Neutrophil (primary cell): Measurements from ENCODE around the gene KHDC4.

Experiments
- H3K27ac ChIP-seq: fragments of 200-600 bp; sonication (generic); 2 replicates; pipeline ENCODE4 v1.5.1; 2016; ENCODE audit warnings: mild to moderate bottlenecking, moderate library complexity
- H3K27me3 ChIP-seq: fragments of 200-600 bp; sonication (generic); 2 replicates; pipeline ENCODE4 v1.6.0; 2016; ENCODE audit warnings: mild to moderate bottlenecking
- H3K36me3 ChIP-seq: fragments of 200-600 bp; sonication (generic); 2 replicates; pipeline ENCODE4 v1.5.1; 2017
- H3K4me1 ChIP-seq, 2 experiments: fragments of 200-600 bp in 1 of 2; sonication (generic) in 1 of 2; 1 replicate in 1 of 2; 2 replicates in 1 of 2; pipeline versions ENCODE4 v1.5.1 to v1.6.1; 2013 to 2016; ENCODE audit warnings: low read depth in 1 of 2, low read length in 1 of 2, mild to moderate bottlenecking in 1 of 2, moderate library complexity in 1 of 2; ENCODE audit not compliant: control insufficient read depth in 1 of 2, insufficient read depth in 1 of 2
- H3K4me3 ChIP-seq, 2 experiments: fragments of 200-600 bp in 1 of 2; sonication (generic) in 1 of 2; 1 replicate in 1 of 2; 2 replicates in 1 of 2; pipeline ENCODE4 v1.5.1; 2013 to 2016; ENCODE audit warnings: low read depth in 1 of 2, low read length in 1 of 2, mild to moderate bottlenecking in 1 of 2, moderate library complexity in 1 of 2
- H3K9me3 ChIP-seq: fragments of 200-600 bp; sonication (generic); 2 replicates; pipeline ENCODE4 v1.5.1; 2016
- TF ChIP-seq, protein P1 (sequence below): fragments of 200-600 bp; sonication (generic); IDR thresholded peaks from 2 replicates; pipeline ENCODE4 v1.5.1; 2016; ENCODE audit warnings: antibody characterized with exemption

Gene KHDC4

DNA sequence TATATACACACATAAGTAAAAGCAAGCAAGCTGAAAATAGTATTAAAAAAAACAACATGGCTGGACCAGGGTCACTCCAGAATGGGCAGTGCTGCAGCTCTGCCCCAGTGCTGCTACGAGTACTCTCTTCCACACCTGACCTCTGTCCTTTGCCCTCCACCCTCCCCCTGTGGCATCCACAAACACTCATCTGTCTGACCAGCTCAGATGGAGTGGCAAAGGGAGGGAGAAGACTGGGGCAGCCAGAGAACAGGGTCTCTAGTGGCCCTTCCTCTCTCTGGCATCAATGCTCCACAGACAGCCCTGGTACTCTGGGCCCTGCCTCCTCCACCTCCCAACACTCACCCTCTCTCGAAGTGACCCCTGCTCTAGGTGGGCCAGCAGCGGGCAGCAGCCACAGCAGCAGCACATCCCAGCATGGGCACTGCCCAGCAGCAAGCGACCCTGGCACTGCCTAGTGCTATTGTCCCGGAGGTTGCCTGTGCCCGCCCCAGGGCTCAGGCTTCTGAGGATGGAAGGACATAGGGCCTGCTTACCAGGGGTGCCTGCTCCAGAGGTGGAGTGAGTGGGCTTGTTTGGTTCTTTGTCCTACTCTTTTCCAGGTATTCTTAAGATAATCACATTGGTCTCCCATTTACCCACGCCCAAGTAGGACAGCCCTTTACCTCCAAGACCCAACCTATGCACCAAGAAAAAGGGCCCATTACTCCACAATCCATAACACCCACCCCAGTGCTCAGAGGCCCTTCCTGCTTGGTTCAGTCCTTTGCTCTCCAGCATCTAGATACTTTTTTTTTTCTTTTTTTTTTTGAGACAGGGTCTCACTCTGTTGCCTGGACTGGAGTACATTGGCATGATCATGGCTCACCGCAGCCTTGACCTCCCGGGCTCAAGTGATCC is 37.9 kb upstream of the KHDC4 start:
- peaks cover 25% of the 10 kb centered on the region for H3K36me3 ChIP-seq
- TF ChIP-seq, protein P1, sequence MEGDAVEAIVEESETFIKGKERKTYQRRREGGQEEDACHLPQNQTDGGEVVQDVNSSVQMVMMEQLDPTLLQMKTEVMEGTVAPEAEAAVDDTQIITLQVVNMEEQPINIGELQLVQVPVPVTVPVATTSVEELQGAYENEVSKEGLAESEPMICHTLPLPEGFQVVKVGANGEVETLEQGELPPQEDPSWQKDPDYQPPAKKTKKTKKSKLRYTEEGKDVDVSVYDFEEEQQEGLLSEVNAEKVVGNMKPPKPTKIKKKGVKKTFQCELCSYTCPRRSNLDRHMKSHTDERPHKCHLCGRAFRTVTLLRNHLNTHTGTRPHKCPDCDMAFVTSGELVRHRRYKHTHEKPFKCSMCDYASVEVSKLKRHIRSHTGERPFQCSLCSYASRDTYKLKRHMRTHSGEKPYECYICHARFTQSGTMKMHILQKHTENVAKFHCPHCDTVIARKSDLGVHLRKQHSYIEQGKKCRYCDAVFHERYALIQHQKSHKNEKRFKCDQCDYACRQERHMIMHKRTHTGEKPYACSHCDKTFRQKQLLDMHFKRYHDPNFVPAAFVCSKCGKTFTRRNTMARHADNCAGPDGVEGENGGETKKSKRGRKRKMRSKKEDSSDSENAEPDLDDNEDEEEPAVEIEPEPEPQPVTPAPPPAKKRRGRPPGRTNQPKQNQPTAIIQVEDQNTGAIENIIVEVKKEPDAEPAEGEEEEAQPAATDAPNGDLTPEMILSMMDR: no peak
- H3K4me3 ChIP-seq: peak overlapping the region; percentile 21 to 54
- peak overlapping the region; percentile 97 for H3K27ac ChIP-seq
- H3K9me3 ChIP-seq: no peaks in the 10 kb centered on the region
- H3K4me1 ChIP-seq: peaks cover 85 to 100% of the 10 kb centered on the region in 2 experiments
- no peaks in the 10 kb centered on the region for H3K27me3 ChIP-seq

DNA sequence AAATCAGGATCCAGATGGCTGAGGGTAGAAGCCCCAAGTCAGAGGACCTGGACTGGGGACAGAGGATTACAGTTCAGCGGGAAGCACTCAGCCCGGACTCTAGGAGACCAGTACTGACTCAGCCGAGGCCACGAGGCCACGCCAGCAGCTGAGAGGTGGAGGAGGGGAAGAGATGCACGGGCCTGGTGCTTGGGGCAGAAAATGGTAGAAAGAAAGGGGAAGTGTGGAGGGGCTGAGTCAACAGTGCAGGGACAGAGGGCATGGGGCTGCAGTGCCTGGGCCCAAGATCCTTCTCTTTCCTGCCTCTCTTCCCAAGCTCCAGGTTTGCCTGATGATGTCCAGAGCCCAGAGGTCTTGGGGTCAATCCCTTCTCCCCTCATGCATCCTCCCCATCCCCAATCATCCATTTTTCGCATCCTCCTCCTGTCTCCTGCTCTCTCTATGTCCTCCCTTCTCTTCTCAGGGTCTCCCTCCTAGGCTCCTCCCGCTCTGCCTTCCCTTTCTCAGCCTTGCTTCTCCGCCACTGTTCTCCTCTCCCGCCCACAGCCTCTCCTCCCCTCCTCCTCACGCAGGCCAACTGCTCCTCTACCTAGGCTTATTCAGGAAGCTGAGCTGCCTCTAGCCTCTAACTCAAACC is 36.4 kb upstream of the KHDC4 start:
- Histone ChIP-seq H3K4me1 (peaks cover 93% of the 10 kb centered on the region in 2 experiments), H3K9me3 (no peaks in the 10 kb centered on the region), H3K27ac (peak overlapping the region; percentile 97), H3K36me3 (peaks cover 40% of the 10 kb centered on the region), H3K4me3 (peak overlapping the region; percentile 46 to 54), H3K27me3 (no peaks in the 10 kb centered on the region)
- TF ChIP-seq, protein P1: peak; percentile 25

DNA sequence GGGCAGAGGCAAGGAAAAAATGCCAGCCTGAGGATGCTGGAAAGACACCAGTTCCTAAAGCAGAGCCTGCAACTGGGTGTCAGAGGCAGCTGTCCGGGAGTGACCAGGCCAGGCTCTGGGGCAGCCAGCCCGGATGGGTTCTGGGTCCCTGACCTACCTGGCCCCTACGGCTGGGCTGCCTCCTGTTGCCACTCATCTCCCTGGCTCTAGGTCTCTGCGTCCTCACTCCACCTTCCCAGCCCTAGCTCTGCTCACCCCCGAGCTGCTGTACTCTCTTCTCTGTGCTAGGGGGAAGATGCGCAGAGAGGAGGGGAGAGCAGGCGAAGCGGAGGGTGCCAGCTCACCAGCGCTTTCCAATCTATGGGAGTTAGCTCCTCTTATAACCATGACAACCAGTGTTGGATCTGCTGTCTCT is 35.2 kb upstream of the KHDC4 start:
- Histone ChIP-seq H3K4me3 (peak overlapping the region in 1 of 2 experiments; percentile 3), H3K27ac (peak overlapping the region; percentile 97), H3K36me3 (peaks cover 53% of the 10 kb centered on the region), H3K9me3 (no peaks in the 10 kb centered on the region), H3K27me3 (no peaks in the 10 kb centered on the region), H3K4me1 (peaks cover 80 to 81% of the 10 kb centered on the region in 2 experiments)
- TF ChIP-seq, protein P1: no peak

GRCh38 chr1:155968670-155969069 is 34.5 kb upstream of the KHDC4 start:
- H3K36me3 ChIP-seq: peaks cover 58% of the 10 kb centered on the region
- peak overlapping the region; percentile 34 to 58 for H3K4me3 ChIP-seq
- peaks cover 73 to 74% of the 10 kb centered on the region in 2 experiments for H3K4me1 ChIP-seq
- H3K27me3 ChIP-seq: no peaks in the 10 kb centered on the region
- peak overlapping the region; percentile 97 for H3K27ac ChIP-seq
- H3K9me3 ChIP-seq: no peaks in the 10 kb centered on the region
- TF ChIP-seq, protein P1: no peak

- TF ChIP-seq, protein P1: no peak
- Histone ChIP-seq H3K4me1 (peaks cover 67% of the 10 kb centered on the region in 2 experiments), H3K36me3 (peaks cover 65% of the 10 kb centered on the region), H3K9me3 (no peaks in the 10 kb centered on the region), H3K27me3 (no peaks in the 10 kb centered on the region), H3K27ac (peak overlapping the region; percentile 97), H3K4me3 (peak overlapping the region; percentile 34 to 58)
Measured at GRCh38 chr1:155968051-155968400, 33.8 kb upstream of the KHDC4 start.
